Femur (tissue), 1 donor: ENCODE measurements around the gene HOXA9.

Experiments used
- DNase-seq: peaks from one replicate; pipeline ENCODE4 v3.0.0-alpha.2; 2017

HOXA9 gene

DNA sequence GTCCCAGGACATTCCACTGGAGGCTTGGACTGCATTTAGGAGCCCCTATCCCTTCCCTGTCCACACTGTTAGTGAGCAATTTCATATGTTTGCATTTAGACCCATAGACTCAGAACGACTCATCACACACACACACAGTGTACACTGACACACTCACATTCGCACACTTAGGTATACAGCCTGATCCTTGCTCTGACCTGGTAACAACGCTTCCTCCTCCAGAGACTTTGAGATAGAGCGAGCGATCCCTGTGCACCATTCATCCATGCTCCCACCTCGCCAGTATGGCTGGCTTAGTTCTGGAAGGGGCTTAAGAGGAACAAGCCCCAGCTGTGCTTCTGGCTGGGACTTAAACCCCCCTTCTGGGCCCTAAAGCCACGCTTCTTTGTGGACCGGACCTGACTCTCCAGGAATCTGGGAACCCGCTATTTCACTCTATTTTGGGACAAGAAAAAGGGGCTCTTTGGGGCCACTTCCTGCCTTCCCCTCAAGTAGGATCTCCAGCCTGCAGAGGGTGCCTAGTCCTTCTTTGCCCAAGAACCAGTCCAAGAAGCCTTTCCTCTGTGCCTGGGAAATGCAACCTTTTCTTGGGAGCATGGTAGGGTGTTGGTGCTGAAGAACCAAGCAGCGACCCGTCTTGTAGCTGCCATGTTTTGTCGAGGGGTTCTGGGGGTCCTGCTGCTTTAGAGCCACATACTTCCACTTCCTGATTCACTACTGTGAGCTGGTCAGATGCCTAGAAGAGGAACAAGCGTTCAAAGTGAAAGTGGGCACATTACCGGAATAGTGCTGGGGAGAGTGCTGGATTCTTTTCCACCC, 35.6 kb upstream of the HOXA9 start:
- DNase-seq, result peak; percentile 26

DNA sequence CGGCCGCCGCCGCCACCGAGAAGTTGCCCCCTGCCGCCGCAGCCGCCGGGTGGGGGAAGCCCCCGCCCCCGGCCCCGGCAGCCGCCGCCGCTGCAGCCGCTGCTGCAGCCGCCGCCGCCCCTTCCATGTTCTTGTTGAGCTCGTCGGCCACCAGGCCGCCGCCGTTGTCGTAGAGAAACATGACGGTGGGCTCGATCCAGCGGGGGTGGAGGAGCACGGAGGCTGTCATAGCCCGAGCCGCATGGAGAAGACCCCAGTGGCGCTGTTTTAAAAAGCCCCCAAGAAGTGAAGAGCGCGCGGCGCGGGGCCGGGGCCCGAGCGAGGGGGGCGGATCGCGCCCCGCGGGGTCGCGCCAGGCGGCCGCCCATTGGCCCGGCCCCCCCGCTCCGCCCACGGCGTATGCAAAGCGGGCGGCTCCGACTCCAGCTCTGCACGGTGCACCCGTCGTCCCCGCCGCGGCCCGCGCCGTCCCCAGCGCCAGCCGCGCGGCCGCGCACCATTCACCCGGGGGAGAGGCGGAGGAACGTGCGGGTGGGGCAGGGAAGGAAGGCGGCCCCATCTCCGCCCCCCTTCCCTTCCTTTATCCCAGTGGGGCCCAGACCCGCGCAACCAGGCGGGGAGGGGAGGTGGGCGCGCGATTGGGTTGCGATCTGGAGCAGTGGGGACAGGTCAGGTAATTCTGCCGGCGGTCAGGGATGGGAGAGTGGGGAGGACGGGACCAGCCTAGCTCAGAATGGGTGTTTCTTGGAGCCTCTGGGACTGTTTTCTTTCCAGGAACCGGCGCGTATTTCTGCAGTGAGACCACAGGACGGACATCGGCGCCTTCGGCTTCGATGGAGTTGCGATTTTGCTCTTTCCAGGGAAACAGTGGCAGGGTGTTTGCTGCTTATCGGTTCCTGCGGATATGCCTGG, 34.8 kb upstream of the HOXA9 start, which contains the start of gene HOXA13:
TSS of gene HOXA13 (minus strand) at position 243 of the 912 bp plus-strand sequence. CDS start at position 229, 14 bp downstream.
- DNase-seq, result peak; percentile 71

DNA sequence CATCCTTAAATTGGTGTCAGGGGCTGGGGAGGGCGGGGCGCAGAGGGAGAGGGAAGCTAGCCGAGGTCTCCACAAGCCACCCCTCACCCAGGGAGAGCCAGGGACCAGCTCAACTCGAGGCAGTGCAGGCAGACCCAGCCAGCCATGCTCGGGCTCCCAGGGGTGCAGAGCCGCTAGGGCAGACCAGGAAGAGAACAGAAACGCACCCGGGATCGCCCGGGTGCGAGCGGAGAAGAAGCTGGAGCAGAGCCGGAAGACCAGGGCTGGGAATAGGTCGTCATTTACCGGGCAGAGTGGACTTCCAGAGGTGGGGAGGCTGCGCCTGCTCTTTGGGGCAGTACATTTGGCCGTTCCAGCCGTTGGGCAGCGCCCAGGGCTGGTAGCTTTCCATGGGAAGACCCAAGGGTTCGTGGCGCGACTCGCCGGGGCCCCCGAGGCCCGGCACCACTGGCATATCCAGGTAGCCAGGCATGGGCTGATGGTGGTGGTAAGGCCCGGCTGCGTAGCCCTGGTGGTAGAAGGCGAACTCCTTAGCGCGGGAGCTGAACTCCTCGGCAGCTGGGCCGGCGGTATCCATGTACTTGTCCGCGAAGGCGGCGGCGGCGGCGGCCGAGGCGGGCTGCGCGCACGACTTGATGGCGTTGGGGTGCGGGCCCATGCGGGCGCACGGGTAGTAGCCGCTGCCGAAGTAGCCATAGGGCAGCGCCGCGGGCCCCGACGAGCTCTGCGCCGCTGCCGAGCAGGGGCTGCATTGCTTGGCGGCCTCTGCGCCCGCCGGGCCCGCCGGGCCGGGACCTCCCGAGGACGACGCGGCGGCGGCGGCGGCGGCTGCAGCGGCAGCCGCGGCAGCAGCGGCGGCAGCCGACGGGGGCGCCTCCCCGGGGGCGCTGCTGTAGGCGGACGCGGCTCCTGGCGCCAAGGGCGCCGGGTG, 33.8 kb upstream of the HOXA9 start:
- DNase-seq, result peak; percentile 39

DNA sequence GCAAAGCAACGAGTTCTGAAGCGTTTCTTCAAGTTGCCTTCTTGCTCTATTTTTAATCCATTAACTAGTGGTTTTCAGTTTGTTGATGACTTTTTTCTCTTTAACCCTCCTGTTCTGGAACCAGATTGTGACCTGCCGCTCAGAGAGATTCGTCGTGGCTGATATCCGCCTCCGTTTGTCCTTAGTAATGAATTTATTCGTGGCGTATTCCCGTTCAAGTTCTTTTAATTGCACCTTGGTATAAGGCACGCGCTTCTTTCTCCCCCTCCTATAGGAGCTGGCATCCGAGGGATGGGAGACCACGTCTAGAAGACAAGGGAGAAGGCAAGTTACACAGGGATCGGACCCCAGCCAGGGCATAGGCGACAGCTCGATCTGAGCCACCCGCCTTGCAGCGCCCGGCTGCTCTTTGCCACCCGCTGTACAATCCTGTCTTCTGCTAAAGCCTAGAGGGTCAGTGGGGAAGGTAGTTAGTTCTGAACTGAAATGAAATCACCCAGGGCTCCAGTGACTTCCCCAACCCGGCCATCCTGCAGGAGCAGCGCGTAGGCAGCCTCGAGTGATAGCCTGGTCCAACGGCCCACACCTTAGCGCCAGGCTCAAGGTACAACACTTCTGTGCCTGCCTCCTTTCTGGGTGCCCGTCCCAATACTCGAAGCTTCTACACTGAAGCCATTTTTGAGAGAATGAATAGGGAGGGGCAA, 33.0 kb upstream of the HOXA9 start:
- peak; percentile 26 for DNase-seq

DNA sequence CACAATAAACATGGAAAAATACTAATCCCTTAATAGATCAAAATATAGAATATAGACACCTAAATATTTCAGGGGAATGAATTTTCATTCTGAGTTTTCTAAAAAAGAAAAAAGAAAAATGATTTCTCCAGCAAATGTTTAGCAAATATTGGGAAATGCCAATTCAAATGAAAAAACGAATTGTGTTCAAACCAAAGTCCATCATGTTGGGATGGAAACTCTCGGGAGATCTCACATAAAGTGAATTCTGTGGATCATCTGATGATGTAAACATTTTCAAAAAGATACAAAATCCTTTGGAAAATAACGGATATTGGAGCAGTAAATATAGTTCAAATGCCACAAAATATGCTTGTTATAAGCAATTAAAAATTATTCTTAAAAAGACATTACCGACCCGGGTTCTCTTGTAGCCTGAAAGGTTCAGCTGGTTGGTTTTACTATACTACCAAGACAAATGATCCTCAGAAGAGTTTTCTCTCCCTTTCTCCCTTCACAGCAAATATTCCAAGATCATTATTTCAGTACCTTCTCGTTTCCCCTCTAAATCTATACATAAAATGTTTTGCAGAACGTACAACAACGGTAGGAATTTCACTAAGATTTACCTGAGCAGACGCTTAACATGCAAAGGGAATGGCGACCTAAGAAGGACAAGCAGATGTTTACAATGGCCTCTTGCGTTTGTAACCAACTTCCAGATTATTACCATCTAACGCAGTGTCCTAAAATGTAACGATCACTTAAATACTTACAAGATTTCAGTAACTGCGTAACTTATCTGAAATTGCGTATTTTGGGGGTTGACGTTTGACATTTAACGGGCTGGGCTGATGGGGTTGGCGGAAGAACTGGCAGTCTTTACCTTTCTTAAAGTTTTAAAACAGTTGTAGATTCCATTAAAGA, 32.1 kb upstream of the HOXA9 start:
- peak; percentile 15 for DNase-seq

DNA sequence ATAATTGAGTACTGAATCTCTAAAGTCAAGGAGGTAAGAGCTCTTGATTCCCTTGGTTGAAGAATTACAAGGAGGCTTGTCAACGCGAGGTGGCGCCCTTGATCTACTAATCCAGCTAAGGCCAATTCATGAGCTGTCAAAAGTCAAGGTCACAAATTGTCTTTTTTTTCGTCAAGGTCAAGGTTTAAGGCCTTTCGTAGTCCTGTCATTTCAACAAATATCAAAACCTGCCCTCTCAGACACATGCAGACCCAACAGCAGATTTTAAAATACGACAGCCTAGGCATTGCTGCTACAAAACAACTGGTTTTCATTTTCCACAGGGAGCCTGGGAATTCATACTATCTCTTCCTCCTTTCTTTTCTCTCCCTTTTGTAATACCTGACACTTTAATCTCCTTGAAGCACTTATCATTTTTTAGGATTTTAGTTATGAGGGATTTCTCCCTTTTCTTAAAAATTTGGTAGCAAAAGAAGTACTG, 31.0 kb upstream of the HOXA9 start:
- DNase-seq, result peak; percentile 90

DNA sequence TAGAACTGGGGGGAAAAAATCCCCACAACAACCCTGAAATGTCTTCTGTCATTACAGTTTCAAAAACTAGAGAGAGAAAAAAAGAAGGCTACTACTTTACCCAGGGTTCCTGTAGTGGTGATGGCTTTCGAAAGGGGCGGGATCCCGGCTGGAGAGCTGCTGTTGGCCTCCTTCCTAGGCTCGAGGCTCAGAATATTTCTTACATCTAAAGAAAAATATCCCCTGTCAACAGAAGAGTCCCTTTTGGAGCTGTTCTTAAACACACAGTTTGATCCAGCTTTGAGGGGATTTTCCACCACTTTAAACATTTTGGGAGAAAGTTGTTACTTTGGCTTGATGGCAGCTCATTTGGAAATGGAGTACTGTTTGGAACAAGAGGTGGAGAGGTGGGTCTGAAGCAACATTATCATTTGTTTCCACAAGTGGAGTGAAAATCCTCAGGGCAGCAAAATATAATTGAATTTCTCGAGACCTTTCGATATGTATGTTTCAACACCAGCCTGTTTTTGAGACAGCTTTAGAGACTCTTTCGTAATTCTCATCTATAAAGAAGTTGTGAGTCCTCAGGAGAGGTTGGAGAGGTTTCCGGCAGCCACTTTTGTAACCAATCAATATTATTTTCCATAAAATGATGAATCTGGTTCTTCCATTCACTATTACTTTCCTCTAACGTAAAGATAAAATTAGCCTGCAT, 29.5 kb upstream of the HOXA9 start:
- DNase-seq, result peak; percentile 18

DNA sequence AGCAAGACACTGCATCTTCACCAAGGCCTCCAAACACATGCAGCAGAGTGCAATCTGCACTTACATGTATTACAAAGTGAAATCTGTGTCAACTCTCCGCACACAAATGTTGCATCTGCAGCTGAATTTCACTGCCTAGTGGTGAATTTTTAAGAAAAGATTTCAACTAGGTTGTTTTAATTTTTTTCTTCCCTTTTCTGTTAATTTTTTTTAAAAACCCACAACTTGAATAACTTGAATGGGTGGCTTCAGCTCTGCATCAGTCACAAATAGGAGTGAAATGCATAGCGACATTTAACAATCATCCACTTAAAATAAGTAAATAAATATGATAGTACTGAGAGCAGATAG, 28.6 kb upstream of the HOXA9 start:
- DNase-seq, result no peak

DNA sequence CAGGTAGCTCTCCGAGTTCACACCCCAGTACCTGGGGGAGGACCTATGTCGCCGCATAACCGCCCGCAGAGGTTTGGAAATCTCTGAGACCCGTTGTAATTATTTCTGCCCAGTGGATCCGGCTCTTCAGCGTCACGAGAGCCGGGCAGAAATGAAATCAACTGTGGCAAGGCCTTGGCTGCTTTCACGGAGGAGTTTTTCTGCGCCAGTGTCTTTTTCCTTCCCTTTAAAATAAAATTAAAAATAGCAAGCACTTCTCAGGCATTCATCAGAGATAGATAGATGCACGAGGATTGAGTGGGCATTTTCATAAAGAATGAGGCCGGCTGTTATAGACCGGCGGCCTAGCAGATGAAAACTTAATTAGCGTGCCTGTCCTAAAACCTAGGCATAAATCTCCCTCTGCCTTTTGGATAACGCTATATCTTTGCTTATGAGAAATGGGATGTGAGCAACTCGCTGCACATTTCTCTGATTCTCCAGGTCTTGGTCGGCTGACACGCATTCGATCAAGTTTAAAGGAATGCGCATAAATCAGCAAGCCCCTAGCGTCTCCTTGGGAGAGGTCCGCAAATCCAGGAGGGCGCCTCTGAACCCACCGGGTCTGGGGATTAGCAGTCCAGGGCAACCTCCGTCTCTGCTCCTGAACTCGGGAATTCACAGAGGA, 28.1 kb upstream of the HOXA9 start:
- peak; percentile 17 for DNase-seq

DNA sequence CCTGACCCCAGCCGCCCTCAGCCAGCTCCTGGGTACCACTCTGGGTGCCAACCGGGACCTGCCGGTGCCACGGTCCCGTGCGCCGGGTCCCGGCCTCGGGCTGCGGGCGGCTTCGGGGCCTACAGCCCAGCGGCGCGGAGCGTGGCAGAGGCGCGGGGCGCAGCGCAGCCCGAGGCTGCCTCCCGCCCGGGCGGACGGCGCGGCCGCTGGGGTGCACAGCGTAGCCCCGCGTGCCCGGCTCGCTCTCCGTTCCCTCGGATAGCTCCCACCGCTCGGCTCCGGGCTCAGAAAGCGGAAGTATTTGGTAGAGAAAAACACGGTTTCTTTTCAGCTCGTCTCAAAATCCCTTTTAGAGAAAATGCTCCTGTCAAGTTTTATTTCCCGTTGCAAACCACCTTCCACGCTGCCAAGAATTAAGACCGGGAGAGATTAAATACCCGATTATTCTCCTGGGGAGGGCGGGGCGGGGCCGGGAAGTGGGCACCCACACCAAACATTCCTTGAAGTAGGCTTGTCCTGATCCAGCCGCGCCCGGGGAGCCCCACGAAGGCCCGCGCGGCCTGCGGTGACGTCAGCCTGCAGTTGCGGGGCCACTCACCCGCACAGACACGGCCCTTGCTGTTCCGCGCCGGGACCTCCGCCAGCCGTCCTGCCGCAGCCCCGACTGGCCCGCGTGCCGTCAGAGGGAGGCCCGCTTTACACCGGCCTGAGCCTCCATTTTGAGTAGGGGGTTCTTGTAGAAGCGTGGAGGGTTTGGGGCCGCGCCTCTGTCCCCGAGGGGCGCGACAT, 27.4 kb upstream of the HOXA9 start:
- DNase-seq, result peak; percentile 60

DNA sequence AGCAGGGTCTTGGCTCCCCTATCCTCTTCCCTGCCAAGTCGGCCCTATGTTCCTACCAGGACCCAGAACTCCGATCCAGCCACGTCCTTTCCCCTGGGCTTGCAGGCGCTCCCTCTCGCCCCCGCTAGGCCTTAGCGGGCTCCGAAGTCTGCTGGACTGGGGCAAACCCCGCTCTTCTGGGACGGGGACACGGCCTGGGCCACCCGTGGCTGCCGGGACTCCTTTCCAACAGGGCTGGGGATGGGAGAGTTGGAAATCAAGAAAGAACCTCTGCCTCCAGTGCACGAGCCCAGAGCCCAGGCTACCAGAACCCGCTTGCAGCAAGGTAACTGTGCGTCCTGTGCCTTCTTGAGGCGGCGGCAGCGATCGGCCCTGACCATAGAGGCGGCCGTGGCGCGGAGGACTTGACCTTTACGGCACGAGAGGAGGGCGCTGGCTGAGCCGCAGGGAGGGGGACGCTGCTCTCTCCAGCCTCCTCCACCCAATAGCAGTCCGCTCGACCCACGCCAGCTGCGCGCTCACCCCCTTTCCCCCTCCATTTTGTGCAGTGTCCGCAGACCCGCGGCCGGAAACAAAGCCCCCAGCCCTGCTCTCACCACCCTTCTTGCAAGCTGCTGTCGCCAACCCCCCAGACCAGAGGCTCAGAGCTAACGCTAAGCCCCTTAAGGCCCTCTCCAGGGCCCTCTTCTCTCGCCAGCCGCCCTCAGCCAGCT, 26.7 kb upstream of the HOXA9 start:
- peak; percentile 68 for DNase-seq

DNA sequence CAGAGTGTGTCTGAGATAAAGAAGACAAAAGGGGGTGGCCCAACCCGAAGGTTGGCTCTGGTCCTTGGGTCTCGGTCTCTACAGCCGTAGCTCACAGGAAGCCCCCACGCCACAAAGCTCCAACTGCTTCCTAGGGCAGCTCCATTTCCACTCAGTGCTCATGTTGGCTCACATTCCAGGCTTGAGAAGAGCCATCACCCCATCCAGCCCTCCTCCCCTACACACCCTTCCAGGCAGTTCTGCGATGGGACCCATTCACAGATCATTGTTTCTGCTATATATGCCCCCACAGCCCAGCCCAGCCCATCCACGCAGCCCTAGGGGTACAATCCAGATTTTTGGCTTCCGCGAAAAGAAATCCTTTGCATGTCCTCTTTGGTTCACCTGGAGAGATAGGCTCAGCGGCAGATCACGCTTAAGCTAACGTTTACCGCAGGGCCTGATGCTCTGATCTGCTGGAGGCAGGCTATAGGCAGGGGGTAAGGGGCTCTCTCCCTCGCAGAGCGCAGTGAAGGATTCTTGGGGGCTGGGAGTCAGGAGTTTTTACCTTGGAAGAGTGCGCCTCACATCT, 25.9 kb upstream of the HOXA9 start:
- DNase-seq, result peak; percentile 20

DNA sequence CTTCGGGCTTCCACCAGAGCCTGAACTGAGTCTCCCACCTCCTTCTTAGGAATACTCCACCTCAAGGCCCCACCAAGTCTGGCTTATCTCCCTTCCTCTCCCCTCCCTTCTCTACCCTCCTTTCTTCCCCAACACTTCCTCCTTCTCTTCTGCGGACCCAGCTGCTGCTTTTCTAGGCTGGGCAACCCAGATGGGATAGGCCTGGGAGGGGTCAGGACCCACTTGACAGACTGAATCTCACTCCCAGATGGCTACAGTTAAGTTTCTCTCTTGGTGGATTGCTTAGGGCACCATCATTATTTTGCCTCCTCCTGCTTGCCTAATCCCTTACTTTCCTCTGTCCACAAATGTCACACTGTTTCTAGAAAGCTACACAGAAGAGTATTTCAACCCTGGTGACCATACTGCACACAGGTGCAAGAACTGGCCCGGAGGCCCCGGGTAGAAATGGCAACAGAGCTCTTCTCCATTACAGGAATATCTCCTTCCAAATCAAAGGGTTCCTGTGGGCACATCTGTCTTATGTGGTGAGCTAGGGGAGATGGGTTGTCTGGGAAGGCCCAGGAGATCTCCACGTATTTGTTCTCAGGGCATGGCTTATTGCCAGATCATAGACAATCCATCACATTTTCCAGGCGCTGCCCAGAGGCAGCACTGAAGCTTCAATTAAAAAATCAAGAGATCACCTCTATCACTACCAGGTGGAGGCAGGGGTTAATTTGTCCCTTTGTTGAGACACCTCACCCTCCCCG, 24.8 kb upstream of the HOXA9 start:
- peak; percentile 12 for DNase-seq

DNA sequence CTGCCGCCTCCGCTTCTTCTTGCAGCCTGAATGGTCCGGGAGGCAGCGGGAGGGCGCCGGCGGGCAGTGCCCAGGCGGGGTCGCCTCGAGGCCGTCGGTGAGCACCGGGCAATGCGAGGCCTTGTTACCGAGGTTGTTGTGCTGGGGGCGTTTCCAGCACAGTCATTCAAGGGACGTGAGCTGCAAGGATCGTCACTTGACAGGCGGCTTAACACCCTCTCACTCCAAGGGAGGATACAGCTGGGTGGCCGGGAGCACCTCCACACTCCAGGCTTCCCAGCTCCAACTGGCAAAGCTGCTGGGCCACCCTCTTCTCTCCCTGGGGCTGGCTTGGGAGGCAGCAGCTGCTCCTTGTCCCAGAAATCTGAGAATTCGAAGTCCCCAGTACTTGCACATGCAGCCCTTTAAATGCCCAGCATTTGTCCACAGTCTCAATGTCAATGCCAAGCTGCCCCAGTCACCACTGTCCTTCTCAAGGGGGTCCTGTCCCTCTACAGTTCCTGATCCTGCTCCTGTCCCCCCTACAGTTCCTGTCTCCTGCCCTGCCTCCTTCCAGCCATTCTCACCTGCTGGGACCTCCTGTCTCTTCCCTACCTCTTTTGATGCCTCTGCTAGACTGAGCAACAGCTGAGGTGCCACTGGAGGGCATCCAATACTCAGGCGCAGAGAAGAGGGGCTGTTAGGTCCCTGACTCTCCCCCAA, 24.1 kb upstream of the HOXA9 start:
- peak; percentile 29 for DNase-seq

DNA sequence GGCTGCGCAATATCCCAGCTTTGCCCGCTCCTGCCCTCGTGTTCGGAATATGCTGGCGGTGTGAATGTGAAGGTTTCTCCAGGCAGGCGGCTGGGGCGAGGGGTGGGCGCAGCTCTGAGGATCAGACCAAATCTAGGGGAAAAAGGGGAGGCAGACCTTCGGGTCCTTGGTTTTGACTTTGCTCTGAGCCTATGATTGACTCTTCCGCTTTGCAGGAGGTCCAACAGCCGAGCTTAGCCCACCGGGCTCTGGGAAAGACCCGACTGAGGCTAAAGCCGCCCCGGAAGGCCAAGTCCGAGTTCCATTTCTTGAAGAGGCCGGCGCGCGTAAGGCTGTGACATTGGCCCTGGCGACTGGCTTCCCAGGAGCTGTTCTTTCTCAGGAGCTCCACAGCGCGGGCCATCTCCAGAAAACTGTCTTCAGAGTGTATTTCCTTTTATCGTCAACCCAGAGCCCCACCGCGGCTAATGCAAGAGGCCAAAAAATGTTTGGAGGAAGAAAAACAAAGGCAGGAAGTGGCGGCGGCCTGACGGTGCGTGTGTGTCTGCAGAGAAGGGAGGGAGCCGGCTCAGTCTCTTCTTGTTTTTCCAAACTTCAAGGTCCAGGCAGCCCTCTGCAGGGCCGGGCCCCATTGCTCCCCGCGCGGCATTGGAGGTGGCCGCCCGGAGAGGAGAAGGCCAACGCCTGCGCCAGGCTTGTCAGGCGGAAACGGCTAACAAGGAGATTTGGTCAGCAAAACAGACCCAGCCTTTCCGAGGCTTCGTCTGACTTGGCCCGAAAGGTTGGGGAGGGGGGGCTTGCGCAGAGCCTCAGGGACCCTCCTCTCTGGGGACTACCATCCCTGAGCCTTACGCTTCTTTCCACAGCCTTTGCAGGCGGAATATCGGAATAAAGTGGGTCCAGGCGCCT, 23.3 kb upstream of the HOXA9 start:
- peak; percentile 71 for DNase-seq
